GM23338 (cell line): ENCODE results near the gene BST2. TPM values are rescaled to one million over a fixed set of nuclear protein-coding genes. Genes with fewer than 3 reads are reported as not detected.

Experiments
- ATAC-seq: fragments of 200-7000 bp; cut with Tn5 transposase; 3 replicates; pipeline ENCODE4 v1.9.1; 2020
- DNase-seq: peaks from one replicate; pipeline ENCODE4 v3.0.0-alpha.2; 2015; ENCODE audit warnings: low spot score
- H2AFZ ChIP-seq: fragments of 200-600 bp; sonication (generic); 2 replicates; pipeline ENCODE4 v1.8.0; 2016; ENCODE audit warnings: antibody characterized with exemption, mild to moderate bottlenecking, moderate library complexity
- H3F3A ChIP-seq: fragments of 200-600 bp; sonication (generic); replicated peaks from 2 replicates; pipeline ENCODE4 v1.8.0; 2017; ENCODE audit warnings: antibody characterized with exemption, mixed run types, low read depth
- H3K27ac ChIP-seq: fragments of 200-600 bp; sonication (generic); 2 replicates; pipeline ENCODE4 v1.6.1; 2016; ENCODE audit warnings: low read depth
- H3K27me3 ChIP-seq: fragments of 200-600 bp; sonication (generic); 2 replicates; pipeline ENCODE4 v1.8.0; 2016; ENCODE audit warnings: mild to moderate bottlenecking, mixed run types, moderate library complexity; ENCODE audit not compliant: insufficient read depth
- H3K36me3 ChIP-seq: fragments of 200-600 bp; sonication (generic); 2 replicates; pipeline ENCODE4 v1.8.0; 2016; ENCODE audit warnings: mild to moderate bottlenecking; ENCODE audit not compliant: insufficient read depth
- H3K4me1 ChIP-seq: fragments of 200-600 bp; sonication (generic); 2 replicates; pipeline ENCODE4 v1.8.0; 2016; ENCODE audit warnings: mild to moderate bottlenecking, moderate library complexity; ENCODE audit not compliant: insufficient read depth
- H3K4me2 ChIP-seq: fragments of 200-600 bp; sonication (generic); 2 replicates; pipeline ENCODE4 v1.7.1; 2017; ENCODE audit warnings: mixed run types
- H3K4me3 ChIP-seq: fragments of 200-600 bp; sonication (generic); 2 replicates; pipeline ENCODE4 v1.6.1; 2016; ENCODE audit warnings: mixed run types
- H3K79me2 ChIP-seq: fragments of 200-600 bp; sonication (generic); replicated peaks from 2 replicates; pipeline ENCODE4 v1.8.0; 2017; ENCODE audit warnings: mild to moderate bottlenecking; ENCODE audit not compliant: insufficient read depth
- H3K9me2 ChIP-seq: fragments of 200-600 bp; sonication (generic); 2 replicates; pipeline ENCODE4 v1.8.0; 2017; ENCODE audit not compliant: insufficient read depth
- H4K20me1 ChIP-seq: fragments of 200-600 bp; sonication (generic); replicated peaks from 2 replicates; pipeline ENCODE4 v1.8.0; 2017; ENCODE audit warnings: mild to moderate bottlenecking; ENCODE audit not compliant: insufficient read depth
- H3K27ac Mint-ChIP-seq: 2 replicates; pipeline ENCODE4 v1.8.0; 2020; ENCODE audit warnings: inconsistent platforms, mild to moderate bottlenecking, moderate library complexity, mixed read lengths
- H3K27me3 Mint-ChIP-seq: 3 replicates; pipeline ENCODE4 v1.8.0; 2022; ENCODE audit warnings: low read depth, mild to moderate bottlenecking, moderate library complexity, mixed read lengths, inconsistent platforms; ENCODE audit not compliant: insufficient read depth, poor library complexity
- H3K36me3 Mint-ChIP-seq: 3 replicates; pipeline ENCODE4 v1.8.0; 2021; ENCODE audit warnings: low read depth, mild to moderate bottlenecking, inconsistent platforms, moderate library complexity, mixed read lengths
- H3K4me1 Mint-ChIP-seq: 3 replicates; pipeline ENCODE4 v1.8.0; 2020; ENCODE audit warnings: mild to moderate bottlenecking, inconsistent platforms, mixed read lengths
- H3K4me3 Mint-ChIP-seq: 3 replicates; pipeline ENCODE4 v1.8.0; 2021; ENCODE audit warnings: moderate library complexity, mild to moderate bottlenecking, inconsistent platforms, mixed read lengths
- H3K9me3 Mint-ChIP-seq: 3 replicates; pipeline ENCODE4 v1.8.0; 2020; ENCODE audit warnings: moderate library complexity, mild to moderate bottlenecking, inconsistent platforms, mixed read lengths
- CREB1 ChIP-seq: fragments of 250-450 bp; sonication (Bioruptor Pico); IDR thresholded peaks from 2 replicates; pipeline ENCODE4 v1.5.0; 2020; ENCODE audit warnings: low read depth, mild to moderate bottlenecking, moderate library complexity
- ETS1 ChIP-seq: IDR thresholded peaks from 2 replicates; pipeline ENCODE4 v1.6.1; 2016; ENCODE audit warnings: antibody characterized with exemption
- EZH2 ChIP-seq: fragments of 200-600 bp; sonication (generic); IDR thresholded peaks from one replicate; pipeline ENCODE4 v1.8.0; 2017; ENCODE audit warnings: antibody characterized with exemption, mild to moderate bottlenecking, low read depth; ENCODE audit not compliant: unreplicated experiment
- JUNB ChIP-seq: IDR thresholded peaks from one replicate; pipeline ENCODE4 v1.6.1; 2016; ENCODE audit warnings: antibody characterized with exemption; ENCODE audit not compliant: unreplicated experiment
- POLR2AphosphoS5 ChIP-seq: IDR thresholded peaks from 2 replicates; pipeline ENCODE4 v1.6.1; 2016; ENCODE audit warnings: antibody characterized with exemption, low read depth
- REST ChIP-seq: IDR thresholded peaks from one replicate; pipeline ENCODE4 v1.6.1; 2018; ENCODE audit warnings: antibody characterized with exemption; ENCODE audit not compliant: unreplicated experiment
- ZNF462 ChIP-seq: fragments of 250-450 bp; sonication (Bioruptor Pico); IDR thresholded peaks from 2 replicates; pipeline ENCODE4 v1.5.0; 2020; ENCODE audit warnings: mild to moderate bottlenecking, moderate library complexity
- polyA plus RNA-seq: library from polyadenylated mRNA; unstranded; fragments of >200 nt; fragmentation: Nextera tagmentation; extraction: Ambion mirVana; gene quantifications from 2 replicates; pipeline ENCODE4 v1.2.1, GENCODE V29; 2016
- total RNA-seq: library from RNA; depleted of rRNA; stranded (reverse); fragments of >200 nt; shearing (Covaris generic); gene quantifications from 2 replicates; pipeline ENCODE4 v1.2.3, GENCODE V29; 2014

The BST2 gene
- total and polyA plus RNA-seq, 2 experiments from 2014 or later = 24.9 to 33.9 TPM

GRCh38 chr19:17419621-17420474, 14.4 kb upstream of the BST2 start, which contains the start of gene MVB12A:
Gene MVB12A, plus strand, starts transcription at chr19:17420047. Its CDS starts 89 bp downstream, at chr19:17420136.
- ATAC-seq = peak; percentile 82
- peaks cover 19% of the 10 kb centered on the region for H3K4me1 ChIP-seq
- Mint-ChIP-seq H3K4me1 (peaks cover 35% of the 10 kb centered on the region), H3K27ac (peak within 1 kb of the TSS; percentile 95), H3K36me3 (no peaks in the 10 kb centered on the region; the same call in 1 of the 3 replicates), H3K9me3 (no peaks in the 10 kb centered on the region), H3K4me3 (peak within 1 kb of the TSS; percentile 86), H3K27me3 (peaks cover 29% of the 10 kb centered on the region)
- peak within 1 kb of the TSS; percentile 70 for H3K4me3 ChIP-seq
- no peaks in the 10 kb centered on the region for H4K20me1 ChIP-seq
- H2AFZ ChIP-seq = peak within 1 kb of the TSS; percentile 85
- DNase-seq = peak; percentile 99
- H3K4me2 ChIP-seq = peak within 1 kb of the TSS; percentile 88
- H3K9me2 ChIP-seq = no peaks in the 10 kb centered on the region
- H3K27me3 ChIP-seq = peaks cover 19% of the 10 kb centered on the region
- H3K36me3 ChIP-seq = no peaks in the 10 kb centered on the region
- H3K27ac ChIP-seq = peak within 1 kb of the TSS; percentile 22
- TF ChIP-seq POLR2AphosphoS5 (peak; percentile 43; the same call in 1 of the 2 replicates), REST (no peak), ETS1 (peak; percentile 94), CREB1 (CRISPR knock-in tag) (peak; percentile 86), JUNB (no peak)
- H3K79me2 ChIP-seq = no peaks in the 10 kb centered on the region
- 0 out of 2 replicates have a peak, but pooled peaks cover 4% of the 10 kb centered on the region for H3F3A ChIP-seq

- Mint-ChIP-seq H3K4me3 (peak overlapping the region; percentile 86), H3K4me1 (peaks cover 29% of the 10 kb centered on the region), H3K36me3 (peaks cover 2% of the 10 kb centered on the region), H3K9me3 (no peaks in the 10 kb centered on the region), H3K27me3 (peaks cover 29% of the 10 kb centered on the region), H3K27ac (peak overlapping the region; percentile 95)
- Histone ChIP-seq H3K4me3 (peak overlapping the region; percentile 46), H3F3A (0 out of 2 replicates have a peak, but pooled peaks cover 6% of the 10 kb centered on the region), H3K4me1 (peaks cover 22% of the 10 kb centered on the region), H4K20me1 (no peaks in the 10 kb centered on the region), H3K27ac (peak overlapping the region; percentile 22), H3K27me3 (peaks cover 25% of the 10 kb centered on the region), H3K36me3 (no peaks in the 10 kb centered on the region), H2AFZ (peak overlapping the region; percentile 48; the same call in 1 of the 2 replicates), H3K79me2 (no peaks in the 10 kb centered on the region), H3K4me2 (peak overlapping the region; percentile 68), H3K9me2 (no peaks in the 10 kb centered on the region)
- ATAC-seq = no peak
- DNase-seq = no peak
- no peak for TF ChIP-seq ZNF462 (CRISPR knock-in tag)
- no peak for TF ChIP-seq EZH2
- TF ChIP-seq POLR2AphosphoS5 = no peak
These were observed 13.8 kb upstream of the BST2 start for GRCh38 chr19:17419154-17419620.
